ENCODE results near the gene TACR2.

Gene TACR2

GRCh38 chr10:69415049-69415448, 1.7 kb downstream of the TACR2 start:
- no peak overlapping the region for H3K4me3 ChIP-seq (ENCODE audit: low read depth, low read length)
- in situ Hi-C loops (cut with HindIII; ENCODE audit: low sequenced_read_pairs): no loop called here
- TF ChIP-seq CTCF (IDR thresholded peaks at IDR 0.05; ENCODE audit: low read depth, low read length, missing control alignments): no peak
- no peak for DNase-seq (ENCODE audit: low read depth)

GRCh38 chr10:69414036-69415018, 2.4 kb downstream of the TACR2 start:
- in situ Hi-C loops (cut with HindIII; ENCODE audit: low sequenced_read_pairs): no loop called here
- no peak overlapping the region for H3K4me3 ChIP-seq (ENCODE audit: low read depth, low read length)
- DNase-seq (ENCODE audit: low read depth): no peak
- no peak for TF ChIP-seq CTCF (IDR thresholded peaks at IDR 0.05; ENCODE audit: low read depth, low read length, missing control alignments)

- peak; percentile 38 for DNase-seq (ENCODE audit: low read depth)
- peak; percentile 73 for TF ChIP-seq CTCF (IDR thresholded peaks at IDR 0.05; ENCODE audit: low read depth, low read length, missing control alignments)
- in situ Hi-C loops (cut with HindIII; ENCODE audit: low sequenced_read_pairs): no loop called here
- no peak overlapping the region for H3K4me3 ChIP-seq (ENCODE audit: low read depth, low read length)
Observed at GRCh38 chr10:69413221-69413865, 3.4 kb downstream of the TACR2 start.

- no peak overlapping the region for H3K4me3 ChIP-seq (ENCODE audit: low read depth, low read length)
- no peak for DNase-seq (ENCODE audit: low read depth)
- in situ Hi-C loops (cut with HindIII; ENCODE audit: low sequenced_read_pairs): no loop called here
- TF ChIP-seq CTCF (IDR thresholded peaks at IDR 0.05; ENCODE audit: low read depth, low read length, missing control alignments): no peak
Observed at GRCh38 chr10:69412232-69412790, 4.4 kb downstream of the TACR2 start.

GRCh38 chr10:69411476-69411875, 5.2 kb downstream of the TACR2 start:
- no peak for TF ChIP-seq CTCF (IDR thresholded peaks at IDR 0.05; ENCODE audit: low read depth, low read length, missing control alignments)
- in situ Hi-C loops (cut with HindIII; ENCODE audit: low sequenced_read_pairs): no loop called here
- DNase-seq (ENCODE audit: low read depth): no peak
- H3K4me3 ChIP-seq (ENCODE audit: low read depth, low read length): no peak overlapping the region

GRCh38 chr10:69410487-69410886, 6.2 kb downstream of the TACR2 start:
- no peak overlapping the region for H3K4me3 ChIP-seq (ENCODE audit: low read depth, low read length)
- in situ Hi-C loops (cut with HindIII; ENCODE audit: low sequenced_read_pairs): no loop called here
- no peak for TF ChIP-seq CTCF (IDR thresholded peaks at IDR 0.05; ENCODE audit: low read depth, low read length, missing control alignments)
- DNase-seq (ENCODE audit: low read depth): no peak

Data from astrocyte of the cerebellum (primary cell).